HG03460 (cell line): ENCODE data around the gene AKAP6.

Experiments used
- ATAC-seq: cut with Tn5 transposase; IDR thresholded peaks from one replicate; pipeline ENCODE4 v1.9.1; 2021; ENCODE audit not compliant: unreplicated experiment

The AKAP6 gene

DNA sequence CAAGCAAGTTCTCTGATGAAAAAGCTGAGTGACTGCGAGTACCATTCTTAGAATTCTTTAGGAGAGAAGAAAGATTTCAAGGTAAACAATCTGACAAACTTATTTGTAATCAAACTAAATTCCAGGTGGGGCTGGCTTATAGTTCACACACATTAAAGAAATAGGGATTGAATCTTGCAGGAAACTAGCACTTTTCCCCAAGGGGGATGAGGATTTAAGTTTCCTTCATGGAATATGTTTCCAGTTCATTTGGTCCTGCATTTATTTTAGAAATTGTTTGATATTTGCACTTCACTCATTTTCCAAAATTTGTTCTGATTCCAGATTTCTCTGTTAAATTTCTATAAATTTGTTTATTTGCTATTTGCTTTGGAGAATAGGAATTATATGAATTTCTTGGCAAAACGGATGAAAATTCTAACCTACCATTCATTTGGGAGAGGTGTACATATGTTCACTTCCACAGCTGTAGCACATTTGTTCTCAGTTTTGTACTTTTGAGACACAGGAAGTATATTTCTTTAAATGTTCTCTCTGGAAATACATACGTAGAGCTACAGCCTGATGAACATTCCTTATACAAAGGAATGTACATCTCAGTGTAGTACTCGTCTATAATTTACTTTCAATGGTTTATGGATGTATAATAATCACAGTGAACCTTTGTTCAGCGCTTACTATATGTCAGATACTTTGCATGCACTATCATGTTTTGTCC lies 145.5 kb downstream of the AKAP6 start:
- no peak for ATAC-seq

DNA sequence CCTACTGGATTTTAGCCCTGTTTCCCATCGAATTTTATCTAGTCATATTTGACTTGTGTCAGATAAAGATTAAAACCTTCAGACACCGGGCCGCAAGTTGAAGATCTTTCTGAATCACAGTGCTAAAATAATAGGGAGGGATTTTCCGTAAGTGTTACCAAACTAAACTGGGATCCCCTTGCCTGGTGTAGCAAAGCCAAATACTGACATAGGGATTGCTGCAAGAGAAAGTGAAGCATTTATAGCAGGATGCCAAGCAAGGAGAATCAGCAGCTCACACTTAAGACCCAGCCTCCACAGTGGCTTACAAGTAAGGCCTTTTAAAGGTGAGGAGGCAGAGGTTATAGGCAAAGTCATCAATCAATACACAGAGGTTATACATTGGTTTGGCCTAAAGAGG lies 147.4 kb downstream of the AKAP6 start:
- no peak for ATAC-seq

DNA sequence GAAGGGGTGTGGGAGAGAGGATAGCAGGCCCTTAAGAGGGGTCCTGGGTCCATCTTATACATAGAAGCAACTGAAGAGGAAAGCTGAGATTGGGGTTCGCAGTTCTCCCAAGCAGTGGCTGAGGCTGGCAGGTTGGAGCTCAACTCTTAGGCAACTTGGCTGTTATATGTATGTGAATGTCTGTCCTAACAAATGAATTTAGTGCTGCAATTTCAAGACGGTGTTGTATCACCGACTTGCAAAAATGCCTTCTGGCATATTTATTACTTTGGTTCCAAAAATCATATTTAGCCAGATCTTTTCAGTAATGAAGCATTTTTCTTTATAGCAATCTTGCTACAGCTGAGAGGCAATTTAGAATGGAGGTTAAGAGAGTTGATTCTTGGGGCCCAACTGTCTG lies 148.3 kb downstream of the AKAP6 start:
- no peak for ATAC-seq

DNA sequence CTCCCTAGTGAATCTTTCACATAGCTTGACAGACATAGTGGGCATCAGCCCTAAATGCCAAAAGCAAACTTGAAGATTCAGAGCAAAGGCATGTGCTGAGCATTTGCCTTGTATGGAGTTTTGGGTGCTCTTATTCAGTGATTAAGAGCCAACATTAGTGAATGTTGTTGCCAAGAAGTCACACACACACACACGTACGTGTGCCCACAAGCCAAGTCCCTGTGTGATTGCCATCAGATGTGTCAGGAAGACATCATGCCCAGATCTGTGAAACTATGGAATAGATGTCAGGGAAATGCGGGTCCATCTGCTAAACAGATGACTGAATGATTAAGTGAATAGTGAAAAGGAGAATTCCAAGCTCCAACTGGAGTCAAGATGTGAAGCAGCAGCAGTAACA lies 149.0 kb downstream of the AKAP6 start:
- ATAC-seq = no peak

- ATAC-seq = no peak
Observed at GRCh38 chr14:32480337-32480736, 151.2 kb downstream of the AKAP6 start.

- ATAC-seq = no peak
Observed at GRCh38 chr14:32481707-32482106, 152.6 kb downstream of the AKAP6 start.

DNA sequence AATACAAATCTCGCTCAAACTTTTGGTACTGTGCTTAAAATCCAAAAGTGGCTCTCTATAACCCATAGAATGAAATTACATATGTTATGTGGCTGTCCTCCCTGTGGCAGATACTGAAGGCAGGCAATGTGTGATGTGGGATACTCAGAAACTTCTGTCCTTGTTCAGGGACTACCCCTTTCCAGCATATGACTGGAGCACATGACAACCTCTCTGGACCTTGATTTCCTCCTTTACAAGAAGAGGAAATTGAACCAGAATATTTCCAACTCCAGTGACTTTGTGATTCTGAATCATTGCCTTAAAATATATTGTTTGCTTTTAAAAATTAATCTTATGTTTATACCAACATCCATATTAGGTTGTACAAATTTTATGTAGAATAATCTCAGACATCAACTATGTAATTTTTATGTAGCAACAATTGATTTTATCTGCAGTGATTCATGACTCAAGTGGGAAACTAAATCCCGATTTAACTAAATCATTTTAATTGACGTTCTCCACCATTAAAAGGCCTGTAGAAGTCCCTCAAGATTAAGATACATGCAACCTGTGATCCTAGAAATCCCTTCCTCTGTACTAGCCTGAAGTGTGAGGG lies 162.4 kb downstream of the AKAP6 start:
- ATAC-seq = no peak

DNA sequence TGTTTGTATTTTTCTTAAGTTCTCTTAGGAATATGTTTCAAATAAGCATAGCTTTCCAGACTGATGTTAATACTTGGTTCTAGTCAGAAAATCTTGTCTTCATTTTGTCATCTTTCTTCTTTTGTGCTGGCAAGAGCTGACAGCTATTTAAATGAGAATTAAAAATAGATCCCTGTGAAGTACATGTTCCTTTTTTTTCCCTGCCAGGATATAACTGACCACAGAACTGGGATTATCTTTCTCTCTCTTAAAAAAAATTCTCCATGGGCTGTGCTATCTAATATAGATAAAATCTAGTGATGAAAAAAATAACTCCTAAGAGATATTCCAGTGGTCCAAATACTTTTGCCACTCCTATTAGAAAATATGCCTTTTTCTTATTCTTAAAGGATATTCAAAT lies 163.4 kb downstream of the AKAP6 start:
- no peak for ATAC-seq

DNA sequence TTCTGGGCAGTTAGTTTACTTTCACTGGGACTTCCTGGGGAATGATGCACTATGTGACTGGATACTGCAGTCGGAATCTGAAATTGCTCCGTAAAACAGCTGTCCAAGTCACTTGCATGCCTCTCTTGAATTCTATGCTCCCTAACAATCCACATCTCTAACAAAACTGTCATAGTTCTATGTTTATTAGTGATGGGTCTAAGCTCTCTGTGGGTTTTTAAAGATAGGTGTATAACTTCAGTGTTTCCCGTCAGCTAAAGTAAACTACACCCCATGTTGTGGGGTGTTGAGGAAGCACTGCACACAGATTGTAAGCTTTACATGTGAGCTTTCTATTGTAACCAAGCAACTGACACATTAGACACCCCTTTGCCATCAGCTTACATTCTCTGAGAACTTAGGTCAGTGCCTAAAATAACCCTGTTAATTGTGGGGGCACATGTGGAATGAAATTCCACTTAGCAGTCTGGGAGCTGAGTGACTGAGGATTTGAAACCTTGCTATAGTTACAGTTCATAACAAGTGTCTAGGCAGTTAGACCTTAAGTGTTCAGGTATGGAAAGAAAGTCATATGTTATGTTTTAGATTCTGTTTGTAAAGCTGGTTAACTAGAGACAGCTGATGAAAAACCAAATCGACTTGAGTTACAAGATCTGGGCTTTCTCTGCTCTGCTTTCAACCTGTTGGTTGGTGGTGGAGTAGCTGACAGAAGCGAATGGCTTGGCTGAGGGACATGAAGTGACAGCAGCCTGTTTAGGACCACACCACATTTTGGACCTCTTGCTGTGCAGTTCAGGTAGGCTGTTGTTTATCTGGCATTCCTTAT lies 165.7 kb downstream of the AKAP6 start:
- ATAC-seq = no peak

DNA sequence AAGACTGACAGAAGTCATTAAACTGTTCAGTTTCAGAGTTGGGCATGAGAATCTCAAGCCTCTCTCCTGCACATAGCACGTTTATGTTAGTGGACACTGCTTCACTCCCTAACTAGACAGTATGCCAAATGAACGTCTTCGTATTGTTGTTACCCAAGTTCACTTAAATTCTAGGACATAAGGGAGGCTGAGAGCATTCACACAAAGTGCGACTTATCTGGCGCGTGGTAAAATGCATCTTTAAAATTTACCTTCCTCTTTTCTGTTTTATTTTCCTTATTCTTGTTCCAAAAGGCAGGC lies 166.3 kb downstream of the AKAP6 start:
- no peak for ATAC-seq

GRCh38 chr14:32497248-32497647 lies 168.2 kb downstream of the AKAP6 start:
- no peak for ATAC-seq

- no peak for ATAC-seq
Observed at GRCh38 chr14:32507029-32507984, 178.2 kb downstream of the AKAP6 start.

- no peak for ATAC-seq
Observed at GRCh38 chr14:32508281-32508680, 179.2 kb downstream of the AKAP6 start.

DNA sequence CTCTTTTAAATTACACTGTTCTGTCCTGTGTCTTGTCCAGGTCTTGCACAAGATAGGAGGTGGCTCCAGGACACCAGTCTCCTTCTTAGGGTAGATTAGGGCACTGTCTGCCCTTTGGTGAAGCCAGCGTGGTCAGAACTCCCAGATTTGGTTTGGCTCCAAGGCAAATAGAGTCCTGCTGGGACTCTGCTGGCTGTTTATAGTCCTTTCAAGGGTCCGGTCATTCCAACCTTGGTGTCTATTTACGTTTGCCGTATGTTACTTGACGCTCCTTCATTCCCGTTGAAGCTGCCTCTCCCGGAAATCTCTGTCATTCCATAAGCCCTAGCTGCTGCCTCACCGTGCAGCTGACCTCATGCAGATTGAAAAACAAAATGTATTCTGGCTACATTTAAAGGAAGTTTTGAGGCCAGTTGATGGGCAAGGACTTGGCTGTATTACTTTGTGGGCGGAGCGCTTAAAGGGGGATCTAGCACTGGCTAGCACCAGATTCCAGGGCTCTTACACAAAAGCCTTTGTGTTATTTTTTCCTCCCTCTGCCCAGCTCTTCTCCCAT lies 180.6 kb downstream of the AKAP6 start:
- ATAC-seq = no peak

DNA sequence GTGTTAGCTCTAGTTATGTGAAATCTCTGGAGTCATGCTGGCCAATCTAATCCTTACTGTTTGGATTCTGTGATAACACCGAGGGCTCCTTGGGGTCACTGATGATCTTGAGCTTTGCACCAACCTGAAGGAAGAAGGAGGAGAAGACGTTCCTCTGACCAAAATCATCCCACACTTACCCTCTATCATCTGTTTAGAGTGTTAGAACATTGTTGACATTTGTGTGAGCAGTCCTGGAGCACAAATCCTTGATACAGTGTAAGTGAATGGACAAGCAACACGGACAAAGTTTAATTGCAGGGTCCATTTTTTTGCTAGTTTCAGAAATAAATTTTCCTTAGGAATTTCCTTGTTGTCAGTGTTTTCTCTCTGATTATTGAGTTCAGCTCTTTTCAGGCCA lies 181.7 kb downstream of the AKAP6 start:
- no peak for ATAC-seq

- ATAC-seq = no peak
Observed at GRCh38 chr14:32512348-32512747, 183.2 kb downstream of the AKAP6 start.

- no peak for ATAC-seq
Observed at GRCh38 chr14:32512813-32513212, 183.7 kb downstream of the AKAP6 start.

DNA sequence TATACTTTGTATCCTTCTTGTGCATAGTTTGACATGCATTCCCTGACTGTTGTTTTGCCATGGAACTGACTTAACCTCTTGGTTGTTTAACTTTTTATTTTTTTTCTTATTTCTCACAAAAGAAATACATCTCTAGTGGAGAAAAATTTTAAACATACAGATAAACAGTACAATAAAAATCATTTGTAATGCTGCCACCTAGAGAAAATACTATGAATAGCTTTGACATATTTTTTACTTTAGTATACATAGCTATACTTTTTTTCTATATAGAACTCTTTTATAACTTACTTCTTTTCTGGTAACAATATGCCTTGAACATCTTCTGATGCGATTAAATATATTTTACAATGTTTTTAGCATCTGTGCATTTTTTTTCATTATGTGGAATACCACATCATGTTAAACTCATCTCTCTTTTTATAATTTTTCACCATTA lies 184.5 kb downstream of the AKAP6 start:
- no peak for ATAC-seq

DNA sequence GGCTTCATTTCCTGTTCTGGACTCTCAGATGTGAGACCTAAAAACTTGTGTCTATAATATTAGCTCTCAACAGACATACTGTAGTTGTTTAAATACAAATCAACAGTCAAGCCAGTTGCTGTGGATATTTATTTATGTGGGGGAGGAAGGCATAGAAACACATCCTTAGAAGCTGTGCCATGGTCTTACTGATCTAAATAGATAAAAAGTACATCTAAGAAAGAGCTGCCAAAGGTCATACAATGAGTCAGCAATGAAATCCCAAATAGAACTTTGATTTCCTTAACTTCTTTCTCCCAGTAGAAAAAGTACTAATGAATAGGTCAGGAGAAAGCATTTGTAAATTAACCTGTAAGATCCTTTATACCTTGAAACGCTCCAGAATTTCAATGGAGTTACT lies 185.1 kb downstream of the AKAP6 start:
- no peak for ATAC-seq

GRCh38 chr14:32514681-32515080 lies 185.6 kb downstream of the AKAP6 start:
- ATAC-seq = no peak
